ENCODE data around the gene KIAA1671.

DNA sequence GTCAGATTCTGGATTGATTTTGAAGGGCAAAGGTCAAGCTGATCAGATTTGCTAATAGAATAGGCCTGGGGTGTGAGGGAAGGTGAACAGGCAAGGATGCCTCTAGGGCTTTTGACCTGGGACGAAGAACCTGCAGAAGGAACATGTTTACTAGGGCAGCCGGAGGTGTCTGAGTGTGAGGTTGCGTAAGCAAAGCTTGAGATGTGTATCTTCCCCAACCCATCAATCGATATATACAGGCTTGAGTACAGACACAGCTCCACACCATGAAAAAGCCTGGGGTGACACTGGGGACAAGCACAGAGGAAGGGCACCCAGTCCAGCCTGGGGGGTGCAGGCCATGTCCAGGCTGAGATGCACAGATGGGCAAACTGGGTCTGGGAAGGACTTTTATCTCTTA is 7.1 kb upstream of the KIAA1671 start:
- TF ChIP-seq, protein P1, sequence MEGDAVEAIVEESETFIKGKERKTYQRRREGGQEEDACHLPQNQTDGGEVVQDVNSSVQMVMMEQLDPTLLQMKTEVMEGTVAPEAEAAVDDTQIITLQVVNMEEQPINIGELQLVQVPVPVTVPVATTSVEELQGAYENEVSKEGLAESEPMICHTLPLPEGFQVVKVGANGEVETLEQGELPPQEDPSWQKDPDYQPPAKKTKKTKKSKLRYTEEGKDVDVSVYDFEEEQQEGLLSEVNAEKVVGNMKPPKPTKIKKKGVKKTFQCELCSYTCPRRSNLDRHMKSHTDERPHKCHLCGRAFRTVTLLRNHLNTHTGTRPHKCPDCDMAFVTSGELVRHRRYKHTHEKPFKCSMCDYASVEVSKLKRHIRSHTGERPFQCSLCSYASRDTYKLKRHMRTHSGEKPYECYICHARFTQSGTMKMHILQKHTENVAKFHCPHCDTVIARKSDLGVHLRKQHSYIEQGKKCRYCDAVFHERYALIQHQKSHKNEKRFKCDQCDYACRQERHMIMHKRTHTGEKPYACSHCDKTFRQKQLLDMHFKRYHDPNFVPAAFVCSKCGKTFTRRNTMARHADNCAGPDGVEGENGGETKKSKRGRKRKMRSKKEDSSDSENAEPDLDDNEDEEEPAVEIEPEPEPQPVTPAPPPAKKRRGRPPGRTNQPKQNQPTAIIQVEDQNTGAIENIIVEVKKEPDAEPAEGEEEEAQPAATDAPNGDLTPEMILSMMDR (conservative IDR thresholded peaks at IDR 0.05; ENCODE audit: low read length), result no peak
- no peak for TF ChIP-seq EZH2phosphoT487 (IDR thresholded peaks at IDR 0.05; ENCODE audit: borderline replicate concordance)

All from Loucy (cell line).